Fibroblast of the aortic adventitia (primary cell): ENCODE data around the gene ABCA3. TPM values are rescaled to one million over a fixed set of nuclear protein-coding genes. Genes with fewer than 3 reads are reported as not detected.
A peak's percentile ranks its signal among the peaks of the same experiment; 100 is the strongest.
"Not testable (repeated sequence)": the region's sequence is repeated elsewhere in the genome, so short reads cannot be mapped to it uniquely, and the experiment has no call there.

Source experiments
- DNase-seq: peaks from one replicate; pipeline ENCODE4 v3.0.0-alpha.2; 2010; ENCODE audit warnings: low read depth
- H3K4me3 ChIP-seq: 2 replicates; pipeline ENCODE4 v1.5.1; 2011; ENCODE audit warnings: low read depth, mild to moderate bottlenecking, control low read depth, low read length, moderate library complexity
- CTCF ChIP-seq: IDR thresholded peaks from 2 replicates; pipeline ENCODE4 v1.5.1; 2011; ENCODE audit warnings: mild to moderate bottlenecking, low read length, control low read depth, inconsistent platforms; ENCODE audit not compliant: insufficient read depth
- total RNA-seq: library from RNA; depleted of rRNA; stranded (reverse); fragments of >200 nt; gene quantifications from 2 replicates; pipeline ENCODE4 v1.2.3, GENCODE V29; 2012; ENCODE audit warnings: low replicate concordance

The ABCA3 gene
- total RNA-seq, result 1.8 and 2.4 TPM in 2 replicates

GRCh38 chr16:2340564-2341455, at the start of gene ABCA3:
TSS of gene ABCA3 (minus strand) at chr16:2340728. CDS start at chr16:2326466, 14,262 bp downstream.
- peak; percentile 87 for DNase-seq
- TF ChIP-seq CTCF, result peak; percentile 70

GRCh38 chr16:2388875-2389433, 48.4 kb upstream of the ABCA3 start:
- TF ChIP-seq CTCF, result no peak
- no peak overlapping the region for H3K4me3 ChIP-seq
- peak; percentile 92 for DNase-seq

More at GRCh38 chr16:2340564-2341455, at the start of gene ABCA3:
- H3K4me3 ChIP-seq, result peak within 1 kb of the TSS; percentile 65

- no peak for DNase-seq
- no peak for TF ChIP-seq CTCF
- H3K4me3 ChIP-seq, result no peak overlapping the region
Measured at GRCh38 chr16:2388139-2388874, 47.8 kb upstream of the ABCA3 start.

- H3K4me3 ChIP-seq, result no peak overlapping the region
- TF ChIP-seq CTCF, result peak; percentile 35
- DNase-seq, result no peak
Measured at GRCh38 chr16:2386990-2387389, 46.5 kb upstream of the ABCA3 start.

- not testable (repeated sequence) for H3K4me3 ChIP-seq, DNase-seq
Measured at GRCh38 chr16:2385982-2386381, 45.5 kb upstream of the ABCA3 start.

- H3K4me3 ChIP-seq, result no peak overlapping the region
- peak; percentile 40 for DNase-seq
- TF ChIP-seq CTCF, result no peak
Measured at GRCh38 chr16:2385190-2385836, 44.8 kb upstream of the ABCA3 start.

- no peak for TF ChIP-seq CTCF
- peak; percentile 15 for DNase-seq
- no peak overlapping the region for H3K4me3 ChIP-seq
Measured at GRCh38 chr16:2384426-2384825, 43.9 kb upstream of the ABCA3 start.
